HepG2 (cell line): ENCODE data around the gene CTCF. TPM values are rescaled to one million over a fixed set of nuclear protein-coding genes. Genes with fewer than 3 reads are reported as not detected.

ENCODE experiments used
- ARHGAP35 ChIP-seq: sonication (generic); formaldehyde crosslinking; IDR thresholded peaks from 2 replicates; pipeline ENCODE4 v1.9.0; 2022; ENCODE audit warnings: mild to moderate bottlenecking, inconsistent platforms, moderate library complexity, missing genetic modification reagents, borderline replicate concordance
- DBP ChIP-seq: sonication (generic); formaldehyde crosslinking; IDR thresholded peaks from 2 replicates; pipeline ENCODE4 v1.4.0; 2020; ENCODE audit warnings: missing genetic modification reagents; ENCODE audit errors: not compliant biosample characterization
- FLYWCH1 ChIP-seq: sonication (generic); formaldehyde crosslinking; IDR thresholded peaks from 2 replicates; pipeline ENCODE4 v1.8.1; 2023; ENCODE audit warnings: mild to moderate bottlenecking, missing genetic modification reagents
- FOSL2 ChIP-seq: sonication (generic); formaldehyde crosslinking; IDR thresholded peaks from 2 replicates; pipeline ENCODE4 v1.4.0; 2020; ENCODE audit warnings: missing genetic modification reagents
- HNRNPL ChIP-seq: fragments of 200-400 bp; formaldehyde crosslinking; IDR thresholded peaks from 2 replicates; pipeline ENCODE4 v1.6.1; 2017; ENCODE audit warnings: mild to moderate bottlenecking, low read depth, low read length
- KLF12 ChIP-seq: sonication (generic); formaldehyde crosslinking; IDR thresholded peaks from 2 replicates; pipeline ENCODE4 v1.4.0; 2020; ENCODE audit warnings: missing genetic modification reagents, borderline replicate concordance
- MED13 ChIP-seq: sonication (generic); formaldehyde crosslinking; IDR thresholded peaks from 2 replicates; pipeline ENCODE4 v1.5.0; 2020; ENCODE audit warnings: missing genetic modification reagents
- MLLT10 ChIP-seq: sonication (generic); formaldehyde crosslinking; IDR thresholded peaks from 2 replicates; pipeline ENCODE4 v1.4.0; 2020; ENCODE audit warnings: missing genetic modification reagents
- MXD1 ChIP-seq: sonication (generic); formaldehyde crosslinking; IDR thresholded peaks from 2 replicates; pipeline ENCODE4 v1.4.0; 2020; ENCODE audit warnings: mild to moderate bottlenecking, missing genetic modification reagents
- MYPOP ChIP-seq: sonication (generic); formaldehyde crosslinking; IDR thresholded peaks from 2 replicates; pipeline ENCODE4 v1.8.1; 2023; ENCODE audit warnings: mild to moderate bottlenecking, moderate library complexity, missing genetic modification reagents
- RFXAP ChIP-seq: sonication (generic); formaldehyde crosslinking; IDR thresholded peaks from 2 replicates; pipeline ENCODE4 v1.4.0; 2020; ENCODE audit warnings: missing genetic modification reagents, borderline replicate concordance
- SMAD1 ChIP-seq: sonication (generic); formaldehyde crosslinking; IDR thresholded peaks from 2 replicates; pipeline ENCODE4 v1.4.0; 2020; ENCODE audit warnings: missing genetic modification reagents, low read depth, mild to moderate bottlenecking, borderline replicate concordance
- SNAPC5 ChIP-seq: sonication (generic); formaldehyde crosslinking; IDR thresholded peaks from 2 replicates; pipeline ENCODE4 v1.8.1; 2023; ENCODE audit warnings: mild to moderate bottlenecking, missing genetic modification reagents, borderline replicate concordance
- SP1 ChIP-seq, 2 experiments: fragments of 450-650 bp in 1 of 2; sonication (generic) in 1 of 2; formaldehyde crosslinking in 1 of 2; IDR thresholded peaks; 2 replicates each; pipeline versions ENCODE4 v1.4.0 to v1.6.1; 2016 to 2020; ENCODE audit warnings: missing genetic modification reagents in 1 of 2
- TFDP1 ChIP-seq: IDR thresholded peaks from 2 replicates; pipeline ENCODE4 v1.6.1; 2016; ENCODE audit warnings: missing compliant biosample characterization, missing genetic modification reagents, borderline replicate concordance
- TFE3 ChIP-seq: IDR thresholded peaks from 2 replicates; pipeline ENCODE4 v1.6.1; 2016
- ZBTB1 ChIP-seq: sonication (generic); formaldehyde crosslinking; IDR thresholded peaks from 2 replicates; pipeline ENCODE4 v1.4.0; 2020; ENCODE audit warnings: missing genetic modification reagents, borderline replicate concordance
- ZBTB43 ChIP-seq: sonication (generic); formaldehyde crosslinking; conservative IDR thresholded peaks from 2 replicates; pipeline ENCODE4 v1.4.0; 2020; ENCODE audit warnings: missing genetic modification reagents
- ZNF432 ChIP-seq: sonication (generic); formaldehyde crosslinking; IDR thresholded peaks from 2 replicates; pipeline ENCODE4 v1.5.0; 2020; ENCODE audit warnings: missing genetic modification reagents, mild to moderate bottlenecking, borderline replicate concordance
- ZNF773 ChIP-seq: sonication (generic); formaldehyde crosslinking; IDR thresholded peaks from 2 replicates; pipeline ENCODE4 v1.4.0; 2020; ENCODE audit warnings: missing genetic modification reagents, borderline replicate concordance
- ZSCAN12 ChIP-seq: sonication (generic); formaldehyde crosslinking; IDR thresholded peaks from 2 replicates; pipeline ENCODE4 v1.9.0; 2021; ENCODE audit warnings: mild to moderate bottlenecking, missing genetic modification reagents
- polyA plus RNA-seq, 8 experiments: library from polyadenylated mRNA; depleted of rRNA in 3 of 8; stranded (reverse) in 7 of 8; unstranded in 1 of 8; fragments of >200 nt; fragmentation: Illumina TruSeq in 4 of 8; extraction: Trizol in 4 of 8; gene quantifications; 2 replicates each; pipeline versions ENCODE4 v1.2.1 to v1.2.3, GENCODE V29; 2011 to 2016; ENCODE audit warnings: low read depth in 4 of 8, missing spikeins in 1 of 8, mixed read lengths in 1 of 8; ENCODE audit not compliant: insufficient read depth in 1 of 8
- total RNA-seq, 5 experiments: library from RNA; depleted of rRNA; stranded (reverse); fragments of >200 nt; fragmentation: Illumina TruSeq; extraction: Trizol; gene quantifications; 2 replicates each; pipeline ENCODE4 v1.2.3, GENCODE V29; 2016; ENCODE audit warnings: low read depth in 1 of 5

The CTCF gene
- total and polyA plus RNA-seq, 2 of the 13 experiments (the other 11 are each of a cell fraction or from before 2014, with no cell fraction given): 19.5 to 37.5 TPM

- TF ChIP-seq TFDP1 (CRISPR knock-in tag) (peak; percentile 45; the same call in 1 of the 2 replicates), ZNF432 (CRISPR knock-in tag) (0 out of 2 replicates have a peak, but pooled peaks have one; percentile 64), FOSL2 (CRISPR knock-in tag) (no peak; the same call in 1 of the 2 replicates), MLLT10 (CRISPR knock-in tag) (no peak), ZBTB43 (peak; percentile 9; the same call in 1 of the 2 replicates), SP1 (IDR thresholded peaks at IDR 0.05) (no peak), SP1 (CRISPR knock-in tag; IDR thresholded peaks at IDR 0.05) (no peak), MED13 (CRISPR knock-in tag) (no peak; the same call in 1 of the 2 replicates), DBP (CRISPR knock-in tag) (no peak), TFE3 (CRISPR knock-in tag) (no peak), SMAD1 (CRISPR knock-in tag) (no peak), ZBTB1 (CRISPR knock-in tag) (0 out of 2 replicates have a peak, but pooled peaks have one; percentile 48), HNRNPL (peak; percentile 67; the same call in 1 of the 2 replicates), ARHGAP35 (CRISPR knock-in tag) (0 out of 2 replicates have a peak, but pooled peaks have one; percentile 71), ZSCAN12 (CRISPR knock-in tag) (0 out of 2 replicates have a peak, but pooled peaks have one; percentile 20), MYPOP (CRISPR knock-in tag) (peak; percentile 96), KLF12 (CRISPR knock-in tag) (0 out of 2 replicates have a peak, but pooled peaks have one; percentile 68), MXD1 (CRISPR knock-in tag) (peak; percentile 37; the same call in 1 of the 2 replicates), RFXAP (CRISPR knock-in tag) (peak; percentile 46; the same call in 1 of the 2 replicates), SNAPC5 (CRISPR knock-in tag) (0 out of 2 replicates have a peak, but pooled peaks have one; percentile 61), FLYWCH1 (peak; percentile 29; the same call in 1 of the 2 replicates), ZNF773 (CRISPR knock-in tag) (peak; percentile 53; the same call in 1 of the 2 replicates)
Measured at GRCh38 chr16:67528870-67529581, 33.3 kb upstream of the CTCF start (continued).
